Activated naive CD4-positive, alpha-beta T cell treated with anti-CD3 and anti-CD28 coated beads, Interleukin-2, amount 50 U/mL, for 24 hours (primary cell): ENCODE data around the gene HSD17B14.
"Not testable (repeated sequence)": the region's sequence is repeated elsewhere in the genome, so short reads cannot be mapped to it uniquely, and the experiment has no call there.

Source experiments
- H3K27ac Mint-ChIP-seq: one replicate; pipeline ENCODE4 v1.8.0; 2021; ENCODE audit warnings: mild to moderate bottlenecking, mixed read lengths
- H3K27me3 Mint-ChIP-seq: one replicate; pipeline ENCODE4 v1.8.0; 2021; ENCODE audit warnings: mixed read lengths
- H3K36me3 Mint-ChIP-seq: one replicate; pipeline ENCODE4 v1.8.0; 2021; ENCODE audit warnings: mixed read lengths
- H3K4me1 Mint-ChIP-seq: one replicate; pipeline ENCODE4 v1.8.0; 2021; ENCODE audit warnings: mixed read lengths
- H3K4me3 Mint-ChIP-seq: one replicate; pipeline ENCODE4 v1.8.0; 2021; ENCODE audit warnings: mild to moderate bottlenecking, mixed read lengths
- H3K9me3 Mint-ChIP-seq: one replicate; pipeline ENCODE4 v1.8.0; 2021; ENCODE audit warnings: mixed read lengths

Gene HSD17B14

GRCh38 chr19:48871471-48872181 is 35.3 kb upstream of the HSD17B14 start:
- Mint-ChIP-seq H3K27ac (peak overlapping the region; percentile 99), H3K4me1 (peaks cover 26% of the 10 kb centered on the region), H3K4me3 (peak overlapping the region; percentile 99), H3K36me3 (peaks cover 32% of the 10 kb centered on the region)
- not testable (repeated sequence) for H3K9me3 Mint-ChIP-seq, H3K27me3 Mint-ChIP-seq

GRCh38 chr19:48870048-48870447 is 33.8 kb upstream of the HSD17B14 start:
- Mint-ChIP-seq H3K27me3 (no peaks in the 10 kb centered on the region), H3K4me1 (peaks cover 18% of the 10 kb centered on the region), H3K36me3 (peaks cover 21% of the 10 kb centered on the region), H3K9me3 (no peaks in the 10 kb centered on the region), H3K27ac (no peak overlapping the region), H3K4me3 (no peak overlapping the region)

- peaks cover 6% of the 10 kb centered on the region for H3K36me3 Mint-ChIP-seq
- no peaks in the 10 kb centered on the region for H3K9me3 Mint-ChIP-seq
- H3K4me3 Mint-ChIP-seq = no peak within 1 kb of the TSS
- peak within 1 kb of the TSS; percentile 4 for H3K27ac Mint-ChIP-seq
- no peaks in the 10 kb centered on the region for H3K27me3 Mint-ChIP-seq
- H3K4me1 Mint-ChIP-seq = peaks cover 8% of the 10 kb centered on the region
These were observed 32.0 kb upstream of the HSD17B14 start, which contains the start of gene PLEKHA4 for GRCh38 chr19:48868114-48868886. Gene PLEKHA4 (minus strand): TSS chr19:48868617. CDS start chr19:48867620, 997 bp downstream.

- H3K27me3 Mint-ChIP-seq = no peaks in the 10 kb centered on the region
- no peaks in the 10 kb centered on the region for H3K9me3 Mint-ChIP-seq
- H3K27ac Mint-ChIP-seq = no peak overlapping the region
- peaks cover 8% of the 10 kb centered on the region for H3K4me1 Mint-ChIP-seq
- peaks cover under 1% of the 10 kb centered on the region for H3K36me3 Mint-ChIP-seq
- no peak overlapping the region for H3K4me3 Mint-ChIP-seq
These were observed 31.4 kb upstream of the HSD17B14 start for GRCh38 chr19:48867746-48868113.

- no peak overlapping the region for H3K27ac Mint-ChIP-seq
- no peaks in the 10 kb centered on the region for H3K36me3 Mint-ChIP-seq
- H3K9me3 Mint-ChIP-seq = no peaks in the 10 kb centered on the region
- H3K4me1 Mint-ChIP-seq = peaks cover 8% of the 10 kb centered on the region
- no peaks in the 10 kb centered on the region for H3K27me3 Mint-ChIP-seq
- H3K4me3 Mint-ChIP-seq = no peak overlapping the region
These were observed 30.9 kb upstream of the HSD17B14 start for GRCh38 chr19:48867123-48867745.

GRCh38 chr19:48866692-48867091 is 30.4 kb upstream of the HSD17B14 start:
- no peak overlapping the region for H3K27ac Mint-ChIP-seq
- H3K27me3 Mint-ChIP-seq = no peaks in the 10 kb centered on the region
- peaks cover 4% of the 10 kb centered on the region for H3K4me1 Mint-ChIP-seq
- H3K36me3 Mint-ChIP-seq = no peaks in the 10 kb centered on the region
- H3K4me3 Mint-ChIP-seq = no peak overlapping the region
- no peaks in the 10 kb centered on the region for H3K9me3 Mint-ChIP-seq

- H3K36me3 Mint-ChIP-seq = no peaks in the 10 kb centered on the region
- H3K27ac Mint-ChIP-seq = no peak overlapping the region
- H3K9me3 Mint-ChIP-seq = no peaks in the 10 kb centered on the region
- peaks cover 4% of the 10 kb centered on the region for H3K4me1 Mint-ChIP-seq
- H3K27me3 Mint-ChIP-seq = no peaks in the 10 kb centered on the region
- H3K4me3 Mint-ChIP-seq = no peak overlapping the region
These were observed 26.5 kb upstream of the HSD17B14 start for GRCh38 chr19:48862827-48863226.

- no peaks in the 10 kb centered on the region for H3K36me3 Mint-ChIP-seq
- no peaks in the 10 kb centered on the region for H3K9me3 Mint-ChIP-seq
- no peaks in the 10 kb centered on the region for H3K27me3 Mint-ChIP-seq
- peaks cover 4% of the 10 kb centered on the region for H3K4me1 Mint-ChIP-seq
- no peak overlapping the region for H3K4me3 Mint-ChIP-seq
- no peak overlapping the region for H3K27ac Mint-ChIP-seq
These were observed 25.0 kb upstream of the HSD17B14 start for GRCh38 chr19:48861313-48861712.

- Mint-ChIP-seq H3K36me3 (no peaks in the 10 kb centered on the region), H3K4me1 (peaks cover 4% of the 10 kb centered on the region), H3K27ac (peak overlapping the region; percentile 51), H3K9me3 (no peaks in the 10 kb centered on the region), H3K27me3 (no peaks in the 10 kb centered on the region), H3K4me3 (peak overlapping the region; percentile 24)
These were observed 23.7 kb upstream of the HSD17B14 start for GRCh38 chr19:48859711-48860572.

GRCh38 chr19:48858984-48859710 is 22.9 kb upstream of the HSD17B14 start:
- H3K36me3 Mint-ChIP-seq = no peaks in the 10 kb centered on the region
- H3K9me3 Mint-ChIP-seq = no peaks in the 10 kb centered on the region
- H3K4me3 Mint-ChIP-seq = peak overlapping the region; percentile 97
- no peaks in the 10 kb centered on the region for H3K27me3 Mint-ChIP-seq
- peak overlapping the region; percentile 91 for H3K27ac Mint-ChIP-seq
- H3K4me1 Mint-ChIP-seq = peaks cover 4% of the 10 kb centered on the region

- no peak overlapping the region for H3K4me3 Mint-ChIP-seq
- H3K36me3 Mint-ChIP-seq = no peaks in the 10 kb centered on the region
- H3K9me3 Mint-ChIP-seq = no peaks in the 10 kb centered on the region
- H3K27me3 Mint-ChIP-seq = no peaks in the 10 kb centered on the region
- H3K27ac Mint-ChIP-seq = no peak overlapping the region
- peaks cover 4% of the 10 kb centered on the region for H3K4me1 Mint-ChIP-seq
These were observed 20.6 kb upstream of the HSD17B14 start for GRCh38 chr19:48856921-48857320.

GRCh38 chr19:48854103-48854502 is 17.8 kb upstream of the HSD17B14 start:
- H3K9me3 Mint-ChIP-seq = no peaks in the 10 kb centered on the region
- H3K4me3 Mint-ChIP-seq = no peak overlapping the region
- H3K27ac Mint-ChIP-seq = no peak overlapping the region
- peaks cover 2% of the 10 kb centered on the region for H3K4me1 Mint-ChIP-seq
- no peaks in the 10 kb centered on the region for H3K27me3 Mint-ChIP-seq
- no peaks in the 10 kb centered on the region for H3K36me3 Mint-ChIP-seq

GRCh38 chr19:48853483-48853882 is 17.2 kb upstream of the HSD17B14 start:
- Mint-ChIP-seq H3K27me3 (no peaks in the 10 kb centered on the region), H3K4me1 (no peaks in the 10 kb centered on the region), H3K36me3 (no peaks in the 10 kb centered on the region), H3K9me3 (no peaks in the 10 kb centered on the region), H3K4me3 (no peak overlapping the region), H3K27ac (no peak overlapping the region)

- H3K27ac Mint-ChIP-seq = no peak overlapping the region
- H3K9me3 Mint-ChIP-seq = no peaks in the 10 kb centered on the region
- H3K4me1 Mint-ChIP-seq = no peaks in the 10 kb centered on the region
- H3K4me3 Mint-ChIP-seq = no peak overlapping the region
- H3K36me3 Mint-ChIP-seq = no peaks in the 10 kb centered on the region
- no peaks in the 10 kb centered on the region for H3K27me3 Mint-ChIP-seq
These were observed 16.0 kb upstream of the HSD17B14 start for GRCh38 chr19:48852292-48852691.

- not testable (repeated sequence) for H3K4me1 Mint-ChIP-seq, H3K27ac Mint-ChIP-seq, H3K4me3 Mint-ChIP-seq, H3K9me3 Mint-ChIP-seq, H3K27me3 Mint-ChIP-seq, H3K36me3 Mint-ChIP-seq
These were observed 10.4 kb upstream of the HSD17B14 start for GRCh38 chr19:48846659-48847058.
